Neutrophil (primary cell): ENCODE results near the gene NEUROG2.

Experiments
- H3K27ac ChIP-seq: fragments of 200-600 bp; sonication (generic); 2 replicates; pipeline ENCODE4 v1.5.1; 2016; ENCODE audit warnings: mild to moderate bottlenecking, moderate library complexity
- H3K27me3 ChIP-seq: fragments of 200-600 bp; sonication (generic); 2 replicates; pipeline ENCODE4 v1.6.0; 2016; ENCODE audit warnings: mild to moderate bottlenecking
- H3K36me3 ChIP-seq: fragments of 200-600 bp; sonication (generic); 2 replicates; pipeline ENCODE4 v1.5.1; 2017
- H3K4me1 ChIP-seq, 2 experiments: fragments of 200-600 bp in 1 of 2; sonication (generic) in 1 of 2; 1 replicate in 1 of 2; 2 replicates in 1 of 2; pipeline versions ENCODE4 v1.5.1 to v1.6.1; 2013 to 2016; ENCODE audit warnings: low read depth in 1 of 2, low read length in 1 of 2, mild to moderate bottlenecking in 1 of 2, moderate library complexity in 1 of 2; ENCODE audit not compliant: control insufficient read depth in 1 of 2, insufficient read depth in 1 of 2
- H3K4me3 ChIP-seq, 2 experiments: fragments of 200-600 bp in 1 of 2; sonication (generic) in 1 of 2; 1 replicate in 1 of 2; 2 replicates in 1 of 2; pipeline ENCODE4 v1.5.1; 2013 to 2016; ENCODE audit warnings: low read depth in 1 of 2, low read length in 1 of 2, mild to moderate bottlenecking in 1 of 2, moderate library complexity in 1 of 2
- H3K9me3 ChIP-seq: fragments of 200-600 bp; sonication (generic); 2 replicates; pipeline ENCODE4 v1.5.1; 2016
- CTCF ChIP-seq: fragments of 200-600 bp; sonication (generic); IDR thresholded peaks from 2 replicates; pipeline ENCODE4 v1.5.1; 2016; ENCODE audit warnings: antibody characterized with exemption

The NEUROG2 gene

GRCh38 chr4:112519689-112520597, 4.0 kb upstream of the NEUROG2 start:
- Histone ChIP-seq H3K4me3 (no peak overlapping the region), H3K27me3 (peaks cover 100% of the 10 kb centered on the region), H3K4me1 (peaks cover 51 to 73% of the 10 kb centered on the region in 2 experiments), H3K36me3 (no peaks in the 10 kb centered on the region), H3K27ac (no peak overlapping the region), H3K9me3 (no peaks in the 10 kb centered on the region)
- TF ChIP-seq CTCF: no peak

- peaks cover 55 to 77% of the 10 kb centered on the region in 2 experiments for H3K4me1 ChIP-seq
- no peaks in the 10 kb centered on the region for H3K36me3 ChIP-seq
- H3K27me3 ChIP-seq: peaks cover 100% of the 10 kb centered on the region
- TF ChIP-seq CTCF: no peak
- no peaks in the 10 kb centered on the region for H3K9me3 ChIP-seq
- H3K27ac ChIP-seq: no peak overlapping the region
- no peak overlapping the region for H3K4me3 ChIP-seq
Measured at GRCh38 chr4:112518675-112519074, 2.7 kb upstream of the NEUROG2 start.

- TF ChIP-seq CTCF: no peak
- Histone ChIP-seq H3K4me3 (no peak overlapping the region), H3K27me3 (peaks cover 100% of the 10 kb centered on the region), H3K27ac (no peak overlapping the region), H3K9me3 (no peaks in the 10 kb centered on the region), H3K36me3 (no peaks in the 10 kb centered on the region), H3K4me1 (peaks cover 48 to 69% of the 10 kb centered on the region in 2 experiments)
Measured at GRCh38 chr4:112517911-112518310, 1.9 kb upstream of the NEUROG2 start.

- no peak overlapping the region for H3K27ac ChIP-seq
- peak overlapping the region in 1 of 2 experiments; percentile 5 for H3K4me3 ChIP-seq
- no peaks in the 10 kb centered on the region for H3K36me3 ChIP-seq
- peaks cover 45 to 61% of the 10 kb centered on the region in 2 experiments for H3K4me1 ChIP-seq
- TF ChIP-seq CTCF: no peak
- H3K27me3 ChIP-seq: peaks cover 100% of the 10 kb centered on the region
- no peaks in the 10 kb centered on the region for H3K9me3 ChIP-seq
Measured at GRCh38 chr4:112517067-112517634, 1.2 kb upstream of the NEUROG2 start.

- no peaks in the 10 kb centered on the region for H3K9me3 ChIP-seq
- peaks cover 100% of the 10 kb centered on the region for H3K27me3 ChIP-seq
- H3K4me1 ChIP-seq: peaks cover 45 to 58% of the 10 kb centered on the region in 2 experiments
- H3K27ac ChIP-seq: no peak overlapping the region
- peak overlapping the region in 1 of 2 experiments; percentile 62 for H3K4me3 ChIP-seq
- TF ChIP-seq CTCF: no peak
- H3K36me3 ChIP-seq: no peaks in the 10 kb centered on the region
Measured at GRCh38 chr4:112516471-112517066, 589 bp upstream of the NEUROG2 start.
